ENCODE results near the gene GPRC6A.
A peak's percentile ranks its signal among the peaks of the same experiment; 100 is the strongest.

The GPRC6A gene

GRCh38 chr6:116793224-116793623 is 35.7 kb downstream of the GPRC6A start:
- DNase-seq = no peak

GRCh38 chr6:116783852-116784251 is 45.0 kb downstream of the GPRC6A start:
- no peak for DNase-seq

GRCh38 chr6:116779573-116780164 is 49.2 kb downstream of the GPRC6A start:
- peak in 1 of 51 donors; percentile 7 for DNase-seq

- no peak for DNase-seq
Measured at GRCh38 chr6:116773886-116774285, 55.0 kb downstream of the GPRC6A start.

- DNase-seq = no peak
Measured at GRCh38 chr6:116772450-116772849, 56.4 kb downstream of the GPRC6A start.

GRCh38 chr6:116767715-116768114 is 61.2 kb downstream of the GPRC6A start:
- DNase-seq = no peak

- DNase-seq = no peak
Measured at GRCh38 chr6:116766506-116767176, 62.2 kb downstream of the GPRC6A start.

GRCh38 chr6:116764961-116765841 is 63.7 kb downstream of the GPRC6A start, which contains the start of gene FAM162B:
FAM162B (minus strand) TSS chr6:116765719; CDS start chr6:116765576, 143 bp downstream.
- DNase-seq = peak in 6 of 51 donors; percentile 1 to 20 (median 7)

GRCh38 chr6:116764629-116764960 is 64.3 kb downstream of the GPRC6A start:
- peak in 5 of 51 donors; percentile 2 to 20 (median 4) for DNase-seq

GRCh38 chr6:116763906-116764628 is 64.8 kb downstream of the GPRC6A start:
- no peak for DNase-seq

- DNase-seq = no peak
Measured at GRCh38 chr6:116763048-116763447, 65.8 kb downstream of the GPRC6A start.

GRCh38 chr6:116762235-116762634 is 66.6 kb downstream of the GPRC6A start:
- DNase-seq = no peak

- DNase-seq = no peak
Measured at GRCh38 chr6:116761779-116762178, 67.1 kb downstream of the GPRC6A start.

- no peak for DNase-seq
Measured at GRCh38 chr6:116745176-116745575, 83.7 kb downstream of the GPRC6A start.

Data from hypothalamus (tissue), 51 donors.